Measurements from ENCODE around the gene RIPOR2. TPM values are rescaled to one million over a fixed set of nuclear protein-coding genes. Genes with fewer than 3 reads are reported as not detected.
A peak's percentile ranks its signal among the peaks of the same experiment; 100 is the strongest.

The RIPOR2 gene
- total RNA-seq, 1 donor from 2014 or later = 19.4 TPM

DNA sequence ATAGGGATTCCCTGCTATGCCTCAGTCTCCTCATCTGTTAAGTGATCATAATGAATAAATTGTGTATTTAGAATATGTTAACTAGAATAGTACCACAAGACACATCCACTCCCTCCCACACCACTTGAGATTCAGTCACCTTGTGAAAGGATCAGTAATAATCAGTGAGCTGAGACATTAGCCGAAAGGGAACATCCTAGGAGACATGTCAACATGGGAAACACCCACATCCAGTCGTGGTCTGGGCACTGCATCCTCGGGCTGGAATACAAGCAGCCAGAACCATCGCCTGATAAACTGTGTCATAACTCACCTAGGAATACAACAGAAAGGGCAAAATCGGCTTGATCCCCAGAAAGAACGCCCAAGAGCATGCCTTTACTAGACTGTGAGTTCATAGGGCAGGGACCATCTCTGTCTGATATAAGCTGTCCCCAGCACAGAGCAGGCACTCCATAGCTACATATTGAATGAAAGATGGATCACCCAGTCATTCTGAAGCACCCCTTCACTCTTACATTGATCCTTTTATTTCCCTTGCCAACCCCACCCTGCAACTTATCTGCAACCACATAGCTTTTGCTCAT is 23.9 kb downstream of the RIPOR2 start:
- Histone ChIP-seq H3K36me3 (no peaks in the 10 kb centered on the region), H3K27me3 (no peaks in the 10 kb centered on the region), H3K4me1 (peaks cover 45% of the 10 kb centered on the region), H3K4me3 (peak overlapping the region; percentile 69 to 83), H3K27ac (peak overlapping the region; percentile 91), H3K9me3 (no peaks in the 10 kb centered on the region)
- DNase-seq (ENCODE audit: extremely low spot score in 2 of 2) = no peak
- intact Hi-C loops (cut with DNase I) = no loop called here
- TF ChIP-seq, protein P1, sequence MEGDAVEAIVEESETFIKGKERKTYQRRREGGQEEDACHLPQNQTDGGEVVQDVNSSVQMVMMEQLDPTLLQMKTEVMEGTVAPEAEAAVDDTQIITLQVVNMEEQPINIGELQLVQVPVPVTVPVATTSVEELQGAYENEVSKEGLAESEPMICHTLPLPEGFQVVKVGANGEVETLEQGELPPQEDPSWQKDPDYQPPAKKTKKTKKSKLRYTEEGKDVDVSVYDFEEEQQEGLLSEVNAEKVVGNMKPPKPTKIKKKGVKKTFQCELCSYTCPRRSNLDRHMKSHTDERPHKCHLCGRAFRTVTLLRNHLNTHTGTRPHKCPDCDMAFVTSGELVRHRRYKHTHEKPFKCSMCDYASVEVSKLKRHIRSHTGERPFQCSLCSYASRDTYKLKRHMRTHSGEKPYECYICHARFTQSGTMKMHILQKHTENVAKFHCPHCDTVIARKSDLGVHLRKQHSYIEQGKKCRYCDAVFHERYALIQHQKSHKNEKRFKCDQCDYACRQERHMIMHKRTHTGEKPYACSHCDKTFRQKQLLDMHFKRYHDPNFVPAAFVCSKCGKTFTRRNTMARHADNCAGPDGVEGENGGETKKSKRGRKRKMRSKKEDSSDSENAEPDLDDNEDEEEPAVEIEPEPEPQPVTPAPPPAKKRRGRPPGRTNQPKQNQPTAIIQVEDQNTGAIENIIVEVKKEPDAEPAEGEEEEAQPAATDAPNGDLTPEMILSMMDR (IDR thresholded peaks at IDR 0.05) = no peak
- no peak for TF ChIP-seq POLR2AphosphoS5 (IDR thresholded peaks at IDR 0.05; ENCODE audit: insufficient read depth in 1 of 2, low read depth in 1 of 2)
- TF ChIP-seq POLR2A (IDR thresholded peaks at IDR 0.05) = no peak

DNA sequence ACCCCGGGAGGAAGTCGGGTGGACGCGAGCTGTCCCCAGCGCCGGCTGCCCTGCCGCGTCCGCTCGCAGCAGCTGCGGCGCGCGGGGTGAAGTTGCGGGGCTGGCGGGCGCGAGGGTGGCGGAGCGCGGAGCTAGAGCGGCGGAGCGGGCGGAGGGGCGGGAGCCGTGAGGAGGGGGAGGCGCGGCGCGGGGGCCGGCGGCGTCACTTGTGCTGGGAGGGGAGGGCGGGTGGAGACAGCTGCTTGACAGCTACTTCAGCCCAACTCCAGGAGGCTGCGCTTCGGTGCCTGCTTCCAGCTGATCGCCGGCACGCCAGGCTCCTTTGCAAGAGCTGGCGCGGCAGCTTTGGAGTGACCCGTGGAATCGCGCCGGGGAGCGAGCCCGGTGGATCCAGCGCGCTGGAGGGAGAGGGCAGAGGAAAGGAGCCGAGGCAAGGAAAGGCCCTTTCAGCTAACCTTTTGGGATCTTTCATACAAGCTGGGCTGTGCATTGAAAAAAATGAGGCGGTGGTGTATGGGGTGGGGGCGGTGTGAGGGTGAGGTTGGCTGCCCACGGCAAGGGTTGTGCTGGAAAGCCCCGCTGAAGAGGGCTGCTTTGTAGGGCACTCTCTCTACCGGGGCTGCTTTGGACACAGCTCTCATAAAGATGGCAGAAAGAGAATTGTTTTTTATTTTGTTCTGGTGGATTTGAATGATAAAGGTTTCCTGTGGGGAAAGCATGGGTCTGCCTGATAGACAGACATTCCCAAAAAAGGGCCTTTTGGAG is 24.6 kb downstream of the RIPOR2 start:
- Histone ChIP-seq H3K4me1 (peaks cover 52% of the 10 kb centered on the region), H3K36me3 (no peaks in the 10 kb centered on the region), H3K27me3 (no peaks in the 10 kb centered on the region), H3K9me3 (no peaks in the 10 kb centered on the region), H3K27ac (peak overlapping the region; percentile 91), H3K4me3 (peak overlapping the region; percentile 69 to 83)
- intact Hi-C loops (cut with DNase I) = no loop called here
- TF ChIP-seq POLR2AphosphoS5 (IDR thresholded peaks at IDR 0.05; ENCODE audit: insufficient read depth in 1 of 2, low read depth in 1 of 2) = no peak
- TF ChIP-seq, protein P1 (IDR thresholded peaks at IDR 0.05) = no peak
- TF ChIP-seq POLR2A (IDR thresholded peaks at IDR 0.05) = no peak
- DNase-seq (ENCODE audit: extremely low spot score in 2 of 2) = no peak

DNA sequence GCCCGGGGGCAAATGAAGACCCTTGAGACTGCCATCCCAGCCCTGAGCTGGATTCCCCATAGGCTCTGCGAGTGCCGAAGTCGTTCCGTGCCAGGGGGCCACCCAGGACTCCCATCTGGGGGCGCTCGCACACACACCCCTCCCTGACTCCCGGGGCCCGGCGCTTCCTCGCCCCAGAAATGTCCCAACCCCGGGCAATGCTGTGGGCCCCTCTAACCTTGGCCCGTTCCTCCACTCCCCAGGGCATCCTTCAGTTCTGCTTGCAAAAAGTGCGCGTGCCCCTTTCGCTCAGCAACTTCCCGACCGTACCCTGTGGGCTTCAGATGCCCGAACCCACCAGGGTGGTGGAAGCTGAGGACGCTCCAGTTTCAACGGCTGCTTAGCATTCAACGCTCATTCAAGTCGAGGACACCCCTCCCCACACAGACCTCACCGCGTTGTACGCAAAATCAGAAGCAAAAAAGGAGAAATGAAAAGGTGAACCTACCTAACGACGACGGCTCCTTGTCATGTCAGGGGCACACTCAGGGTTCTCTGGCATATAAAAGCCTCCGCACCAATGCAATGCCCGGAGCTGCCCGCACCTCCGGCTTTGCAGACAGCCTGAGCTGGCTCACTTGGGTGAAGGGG is 25.3 kb downstream of the RIPOR2 start:
- peak overlapping the region; percentile 69 to 83 for H3K4me3 ChIP-seq

DNA sequence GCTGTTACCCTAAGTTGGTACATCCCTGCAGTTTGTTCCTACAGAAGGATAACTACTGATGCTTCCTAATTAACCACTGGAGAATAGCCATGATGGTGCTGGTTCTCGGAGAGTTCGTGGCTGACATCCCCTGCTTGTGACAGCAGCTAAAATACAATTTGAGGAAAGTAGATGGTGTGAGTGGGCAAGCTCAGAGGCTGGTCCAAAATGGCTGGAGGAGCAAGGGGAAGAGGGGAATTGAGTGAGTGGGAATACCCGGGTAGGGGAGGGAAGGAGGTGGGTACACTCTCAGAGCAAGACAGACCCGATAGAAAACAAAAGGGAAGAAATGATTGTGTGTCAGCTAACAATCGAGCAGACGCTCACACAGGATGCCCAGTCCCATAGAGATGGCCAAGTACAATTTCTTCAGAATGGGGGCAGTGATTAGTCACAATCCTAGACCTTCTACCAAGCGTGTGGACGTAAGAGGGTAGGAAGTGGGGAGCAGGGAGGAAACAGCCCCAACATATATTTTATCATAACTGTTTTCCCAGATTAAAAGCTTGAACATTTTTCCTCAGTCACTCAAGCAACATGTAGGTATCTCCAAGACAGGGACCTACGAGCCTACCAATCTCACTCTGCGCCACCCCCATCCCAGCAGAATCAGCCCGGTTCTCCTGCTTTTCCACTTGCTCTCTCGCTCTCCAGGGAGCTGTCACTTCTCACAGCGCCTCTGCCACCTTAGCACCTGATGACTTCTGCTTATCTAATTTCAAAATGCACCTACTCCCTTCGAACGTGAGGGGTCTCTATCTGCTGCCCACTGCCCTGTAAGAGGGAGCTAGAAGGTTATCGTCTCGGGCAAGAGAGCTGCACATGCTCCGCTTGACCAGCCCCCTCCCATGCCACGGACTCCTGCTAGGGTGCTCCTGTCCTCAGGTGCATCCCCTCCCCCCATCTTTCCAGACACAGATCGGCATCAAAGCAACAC is 26.2 kb downstream of the RIPOR2 start:
- H3K9me3 ChIP-seq = no peaks in the 10 kb centered on the region
- DNase-seq (ENCODE audit: extremely low spot score in 2 of 2) = no peak
- TF ChIP-seq, protein P1 (IDR thresholded peaks at IDR 0.05) = no peak
- TF ChIP-seq POLR2A (IDR thresholded peaks at IDR 0.05) = no peak
- TF ChIP-seq POLR2AphosphoS5 (IDR thresholded peaks at IDR 0.05; ENCODE audit: insufficient read depth in 1 of 2, low read depth in 1 of 2) = no peak
- H3K27me3 ChIP-seq = no peaks in the 10 kb centered on the region
- intact Hi-C loops (cut with DNase I) = no loop called here
- H3K4me3 ChIP-seq = peak overlapping the region; percentile 69 to 83
- peak overlapping the region; percentile 91 for H3K27ac ChIP-seq
- H3K4me1 ChIP-seq = peaks cover 61% of the 10 kb centered on the region
- H3K36me3 ChIP-seq = no peaks in the 10 kb centered on the region

More for the DNA sequence above, 25.3 kb downstream of the RIPOR2 start:
- no peaks in the 10 kb centered on the region for H3K27me3 ChIP-seq
- H3K36me3 ChIP-seq = no peaks in the 10 kb centered on the region
- H3K9me3 ChIP-seq = no peaks in the 10 kb centered on the region
- peaks cover 59% of the 10 kb centered on the region for H3K4me1 ChIP-seq
- H3K27ac ChIP-seq = peak overlapping the region; percentile 91
- intact Hi-C loops (cut with DNase I) = no loop called here
- no peak for DNase-seq (ENCODE audit: extremely low spot score in 2 of 2)
- TF ChIP-seq, protein P1 (IDR thresholded peaks at IDR 0.05) = no peak
- TF ChIP-seq POLR2AphosphoS5 (IDR thresholded peaks at IDR 0.05; ENCODE audit: insufficient read depth in 1 of 2, low read depth in 1 of 2) = peak in 1 of 2 donors; percentile 39
- TF ChIP-seq POLR2A (IDR thresholded peaks at IDR 0.05) = no peak
